Neural cell (in vitro differentiated cells): ENCODE results near the gene DKK1. TPM values are rescaled to one million over a fixed set of nuclear protein-coding genes. Genes with fewer than 3 reads are reported as not detected.

Experiments used
- H2AFZ ChIP-seq: fragments of 200-600, 300-800 bp; sonication (generic), shearing (Covaris generic); 2 replicates; pipeline ENCODE4 v1.6.0; 2014; ENCODE audit warnings: low read depth, mild to moderate bottlenecking, antibody characterized with exemption, low read length, moderate library complexity
- H3F3A ChIP-seq: fragments of 200-600 bp; shearing (Covaris generic); 2 replicates; pipeline ENCODE4 v1.6.1; 2016; ENCODE audit warnings: mild to moderate bottlenecking, moderate library complexity, mixed read lengths, antibody characterized with exemption, low read length; ENCODE audit not compliant: insufficient read depth, poor library complexity, severe bottlenecking
- H3K27ac ChIP-seq: fragments of 200-600, 300-800 bp; sonication (generic), shearing (Covaris generic); 2 replicates; pipeline ENCODE4 v1.5.1; 2014; ENCODE audit warnings: mild to moderate bottlenecking, low read length, moderate library complexity
- H3K27me3 ChIP-seq: fragments of 300-800, 200-600 bp; sonication (generic), shearing (Covaris generic); 2 replicates; pipeline ENCODE4 v1.6.0; 2014; ENCODE audit warnings: mild to moderate bottlenecking, low read depth, low read length, moderate library complexity; ENCODE audit not compliant: insufficient read depth
- H3K36me3 ChIP-seq: fragments of 300-800, 200-600 bp; sonication (generic), shearing (Covaris generic); 2 replicates; pipeline ENCODE4 v1.5.1; 2014; ENCODE audit warnings: mild to moderate bottlenecking, antibody characterized with exemption, low read length, moderate library complexity; ENCODE audit not compliant: insufficient read depth
- H3K4me2 ChIP-seq: fragments of 300-800, 200-600 bp; sonication (generic), shearing (Covaris generic); 2 replicates; pipeline ENCODE4 v1.6.0; 2014; ENCODE audit warnings: mild to moderate bottlenecking, low read length
- H3K4me3 ChIP-seq: fragments of 300-800, 200-600 bp; sonication (generic), shearing (Covaris generic); 2 replicates; pipeline ENCODE4 v1.5.1; 2014; ENCODE audit warnings: mild to moderate bottlenecking, low read length, moderate library complexity
- H3K79me2 ChIP-seq: fragments of 200-600 bp; shearing (Covaris generic); replicated peaks from 2 replicates; pipeline ENCODE4 v1.6.0; 2014; ENCODE audit warnings: mild to moderate bottlenecking, low read length, moderate library complexity; ENCODE audit not compliant: insufficient read depth
- H3K9ac ChIP-seq: fragments of 300-800, 200-600 bp; sonication (generic), shearing (Covaris generic); 2 replicates; pipeline ENCODE4 v1.6.1; 2016; ENCODE audit warnings: mild to moderate bottlenecking, low read length, mixed read lengths
- H3K9me2 ChIP-seq: fragments of 200-600 bp; shearing (Covaris generic); 2 replicates; pipeline ENCODE4 v1.6.1; 2016; ENCODE audit warnings: mild to moderate bottlenecking, low read length, mixed read lengths; ENCODE audit not compliant: insufficient read depth
- H3K9me3 ChIP-seq: fragments of 200-600, 300-800 bp; sonication (generic), shearing (Covaris generic); 2 replicates; pipeline ENCODE4 v1.6.1; 2016; ENCODE audit warnings: mild to moderate bottlenecking, mixed run types, low read length, moderate library complexity, mixed read lengths
- H4K20me1 ChIP-seq: fragments of 200-600 bp; shearing (Covaris generic); 2 replicates; pipeline ENCODE4 v1.6.1; 2016; ENCODE audit warnings: mild to moderate bottlenecking, mixed run types; ENCODE audit not compliant: insufficient read depth
- EP300 ChIP-seq: fragments of 450-650 bp; conservative IDR thresholded peaks from 2 replicates; pipeline ENCODE4 v1.6.1; 2014; ENCODE audit warnings: antibody characterized with exemption, mild to moderate bottlenecking, moderate library complexity; ENCODE audit not compliant: poor library complexity, severe bottlenecking
- EZH2 ChIP-seq: fragments of 200-600, 300-800 bp; shearing (Covaris generic), sonication (generic); IDR thresholded peaks from 2 replicates; pipeline ENCODE4 v1.6.1; 2014; ENCODE audit warnings: antibody characterized with exemption, low read length, borderline replicate concordance, mild to moderate bottlenecking; ENCODE audit not compliant: insufficient read depth, poor library complexity, severe bottlenecking
- MXI1 ChIP-seq: fragments of 450-650 bp; conservative IDR thresholded peaks from 2 replicates; pipeline ENCODE4 v1.6.1; 2014; ENCODE audit warnings: antibody characterized with exemption, mild to moderate bottlenecking; ENCODE audit not compliant: poor library complexity, severe bottlenecking
- POLR2AphosphoS5 ChIP-seq: IDR thresholded peaks from 2 replicates; pipeline ENCODE4 v1.6.1; 2012
- RAD21 ChIP-seq: fragments of 450-650 bp; conservative IDR thresholded peaks from 2 replicates; pipeline ENCODE4 v1.6.1; 2014; ENCODE audit warnings: antibody characterized with exemption, mild to moderate bottlenecking, moderate library complexity
- SMC3 ChIP-seq: fragments of 450-650 bp; conservative IDR thresholded peaks from 2 replicates; pipeline ENCODE4 v1.6.1; 2014; ENCODE audit warnings: antibody characterized with exemption, mild to moderate bottlenecking, moderate library complexity; ENCODE audit not compliant: poor library complexity
- TAF1 ChIP-seq: IDR thresholded peaks from 2 replicates; pipeline ENCODE4 v1.6.1; 2012; ENCODE audit warnings: low read depth
- polyA plus RNA-seq: library from polyadenylated mRNA; depleted of rRNA; stranded (reverse); fragments of >200 nt; gene quantifications from 2 replicates; pipeline ENCODE4 v1.2.3, GENCODE V29; 2014
- TF ChIP-seq, protein P1 (sequence below): IDR thresholded peaks from 2 replicates; pipeline ENCODE4 v1.6.1; 2012; ENCODE audit warnings: borderline replicate concordance
- TF ChIP-seq, protein P2 (sequence below): fragments of 450-650 bp; IDR thresholded peaks from 2 replicates; pipeline ENCODE4 v1.5.1; 2014; ENCODE audit warnings: antibody characterized with exemption, mild to moderate bottlenecking, moderate library complexity; ENCODE audit not compliant: poor library complexity, severe bottlenecking

The DKK1 gene
- polyA plus RNA-seq, 1 donor from 2014 or later, result 0.12 TPM

DNA sequence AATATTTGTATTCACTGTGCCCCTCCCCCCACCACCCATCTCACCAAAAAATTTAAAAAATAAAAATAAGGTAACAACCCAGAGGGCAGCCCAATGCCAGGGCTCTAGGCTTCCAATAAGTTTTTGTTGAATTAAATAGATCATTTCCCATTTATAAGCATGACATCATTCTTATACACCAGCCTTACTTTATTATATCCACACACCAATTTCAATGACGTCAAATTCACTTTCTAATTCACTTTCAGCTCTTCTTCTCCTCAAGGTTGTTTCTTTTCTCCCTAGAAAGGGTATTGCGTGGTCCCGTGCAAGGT is 1.2 kb upstream of the DKK1 start:
- Histone ChIP-seq H3K9me2 (no peaks in the 10 kb centered on the region), H3K4me3 (peak overlapping the region; percentile 67), H3K27me3 (peaks cover 85% of the 10 kb centered on the region), H3F3A (no peaks in the 10 kb centered on the region), H3K9ac (no peak overlapping the region), H3K27ac (no peak overlapping the region), H3K36me3 (no peaks in the 10 kb centered on the region), H4K20me1 (no peaks in the 10 kb centered on the region), H3K79me2 (no peaks in the 10 kb centered on the region), H3K4me2 (peak overlapping the region; percentile 56), H3K9me3 (no peaks in the 10 kb centered on the region), H2AFZ (no peak overlapping the region)
- no peak for TF ChIP-seq EZH2
- TF ChIP-seq POLR2AphosphoS5, result no peak
- TF ChIP-seq, protein P1, sequence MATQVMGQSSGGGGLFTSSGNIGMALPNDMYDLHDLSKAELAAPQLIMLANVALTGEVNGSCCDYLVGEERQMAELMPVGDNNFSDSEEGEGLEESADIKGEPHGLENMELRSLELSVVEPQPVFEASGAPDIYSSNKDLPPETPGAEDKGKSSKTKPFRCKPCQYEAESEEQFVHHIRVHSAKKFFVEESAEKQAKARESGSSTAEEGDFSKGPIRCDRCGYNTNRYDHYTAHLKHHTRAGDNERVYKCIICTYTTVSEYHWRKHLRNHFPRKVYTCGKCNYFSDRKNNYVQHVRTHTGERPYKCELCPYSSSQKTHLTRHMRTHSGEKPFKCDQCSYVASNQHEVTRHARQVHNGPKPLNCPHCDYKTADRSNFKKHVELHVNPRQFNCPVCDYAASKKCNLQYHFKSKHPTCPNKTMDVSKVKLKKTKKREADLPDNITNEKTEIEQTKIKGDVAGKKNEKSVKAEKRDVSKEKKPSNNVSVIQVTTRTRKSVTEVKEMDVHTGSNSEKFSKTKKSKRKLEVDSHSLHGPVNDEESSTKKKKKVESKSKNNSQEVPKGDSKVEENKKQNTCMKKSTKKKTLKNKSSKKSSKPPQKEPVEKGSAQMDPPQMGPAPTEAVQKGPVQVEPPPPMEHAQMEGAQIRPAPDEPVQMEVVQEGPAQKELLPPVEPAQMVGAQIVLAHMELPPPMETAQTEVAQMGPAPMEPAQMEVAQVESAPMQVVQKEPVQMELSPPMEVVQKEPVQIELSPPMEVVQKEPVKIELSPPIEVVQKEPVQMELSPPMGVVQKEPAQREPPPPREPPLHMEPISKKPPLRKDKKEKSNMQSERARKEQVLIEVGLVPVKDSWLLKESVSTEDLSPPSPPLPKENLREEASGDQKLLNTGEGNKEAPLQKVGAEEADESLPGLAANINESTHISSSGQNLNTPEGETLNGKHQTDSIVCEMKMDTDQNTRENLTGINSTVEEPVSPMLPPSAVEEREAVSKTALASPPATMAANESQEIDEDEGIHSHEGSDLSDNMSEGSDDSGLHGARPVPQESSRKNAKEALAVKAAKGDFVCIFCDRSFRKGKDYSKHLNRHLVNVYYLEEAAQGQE, result no peak
- TF ChIP-seq SMC3, result no peak
- TF ChIP-seq EP300, result no peak
- TF ChIP-seq, protein P2, sequence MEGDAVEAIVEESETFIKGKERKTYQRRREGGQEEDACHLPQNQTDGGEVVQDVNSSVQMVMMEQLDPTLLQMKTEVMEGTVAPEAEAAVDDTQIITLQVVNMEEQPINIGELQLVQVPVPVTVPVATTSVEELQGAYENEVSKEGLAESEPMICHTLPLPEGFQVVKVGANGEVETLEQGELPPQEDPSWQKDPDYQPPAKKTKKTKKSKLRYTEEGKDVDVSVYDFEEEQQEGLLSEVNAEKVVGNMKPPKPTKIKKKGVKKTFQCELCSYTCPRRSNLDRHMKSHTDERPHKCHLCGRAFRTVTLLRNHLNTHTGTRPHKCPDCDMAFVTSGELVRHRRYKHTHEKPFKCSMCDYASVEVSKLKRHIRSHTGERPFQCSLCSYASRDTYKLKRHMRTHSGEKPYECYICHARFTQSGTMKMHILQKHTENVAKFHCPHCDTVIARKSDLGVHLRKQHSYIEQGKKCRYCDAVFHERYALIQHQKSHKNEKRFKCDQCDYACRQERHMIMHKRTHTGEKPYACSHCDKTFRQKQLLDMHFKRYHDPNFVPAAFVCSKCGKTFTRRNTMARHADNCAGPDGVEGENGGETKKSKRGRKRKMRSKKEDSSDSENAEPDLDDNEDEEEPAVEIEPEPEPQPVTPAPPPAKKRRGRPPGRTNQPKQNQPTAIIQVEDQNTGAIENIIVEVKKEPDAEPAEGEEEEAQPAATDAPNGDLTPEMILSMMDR, result no peak
- TF ChIP-seq TAF1, result no peak
- no peak for TF ChIP-seq MXI1
- no peak for TF ChIP-seq RAD21

DNA sequence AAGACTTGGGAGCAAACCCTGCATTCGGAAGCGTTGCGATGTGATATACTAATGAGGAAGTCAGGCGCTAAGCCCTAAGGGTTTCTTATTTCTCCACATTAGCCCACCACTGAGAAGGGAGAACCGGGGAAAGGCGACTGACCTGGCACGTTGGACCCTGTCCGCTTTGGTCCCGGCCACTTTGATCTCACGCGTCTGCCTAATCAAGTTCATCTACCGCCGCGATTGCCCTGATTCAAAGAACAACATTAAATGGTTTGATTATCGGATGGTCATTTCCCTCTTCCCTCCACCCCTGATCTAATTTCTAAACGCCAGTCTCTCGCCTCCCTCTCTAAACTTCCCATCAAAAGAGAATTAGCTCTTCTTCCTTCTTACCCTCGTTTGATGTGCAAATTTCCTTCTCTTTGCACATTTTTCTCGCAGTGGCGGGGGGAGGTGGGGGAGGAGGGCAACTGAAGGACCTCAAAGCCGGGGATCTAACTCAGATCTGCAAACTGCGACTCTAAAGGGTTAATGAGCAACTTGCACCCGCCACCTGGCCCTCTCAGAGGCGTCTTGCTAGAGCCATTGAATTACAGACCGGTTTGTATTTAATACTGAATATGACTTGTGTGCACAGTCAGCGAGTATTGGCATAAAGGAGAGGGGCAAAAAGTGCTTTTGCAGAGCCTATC is 687 bp upstream of the DKK1 start:
- Histone ChIP-seq H3F3A (no peaks in the 10 kb centered on the region), H3K9me3 (no peaks in the 10 kb centered on the region), H3K9me2 (no peaks in the 10 kb centered on the region), H3K27me3 (peaks cover 85% of the 10 kb centered on the region), H3K36me3 (no peaks in the 10 kb centered on the region), H3K4me3 (peak overlapping the region; percentile 67), H3K4me2 (peak overlapping the region; percentile 56), H4K20me1 (no peaks in the 10 kb centered on the region), H3K9ac (peak overlapping the region; percentile 28), H3K79me2 (no peaks in the 10 kb centered on the region), H3K27ac (no peak overlapping the region), H2AFZ (peak overlapping the region; percentile 7)
- TF ChIP-seq MXI1 (no peak), EP300 (no peak), RAD21 (no peak), POLR2AphosphoS5 (peak; percentile 16), TAF1 (no peak), SMC3 (no peak)
- TF ChIP-seq, protein P2, result no peak
